Hepatocyte (in vitro differentiated cells): ENCODE data around the gene F12. TPM values are rescaled to one million over a fixed set of nuclear protein-coding genes. Genes with fewer than 3 reads are reported as not detected.

Source experiments
- DNase-seq: peaks from one replicate; pipeline ENCODE4 v3.0.0-alpha.2; 2016; ENCODE audit warnings: low spot score
- H2AFZ ChIP-seq: fragments of 200-600 bp; sonication (generic); 2 replicates; pipeline ENCODE4 v1.6.0; 2016; ENCODE audit warnings: antibody characterized with exemption, mild to moderate bottlenecking
- H3K27ac ChIP-seq: fragments of 200-600 bp; sonication (generic); 2 replicates; pipeline ENCODE4 v1.5.1; 2016; ENCODE audit warnings: mild to moderate bottlenecking
- H3K27me3 ChIP-seq: fragments of 200-600 bp; sonication (generic); 2 replicates; pipeline ENCODE4 v1.6.1; 2016
- H3K36me3 ChIP-seq: fragments of 200-600 bp; sonication (generic); replicated peaks from 2 replicates; pipeline ENCODE4 v1.5.1; 2016; ENCODE audit warnings: low read depth; ENCODE audit not compliant: insufficient read depth
- H3K4me1 ChIP-seq: fragments of 200-600 bp; sonication (generic); 2 replicates; pipeline ENCODE4 v1.5.1; 2016; ENCODE audit warnings: mild to moderate bottlenecking, moderate library complexity; ENCODE audit not compliant: insufficient read depth
- H3K4me2 ChIP-seq: fragments of 200-600 bp; sonication (generic); 2 replicates; pipeline ENCODE4 v1.6.0; 2016
- H3K4me3 ChIP-seq: fragments of 200-600 bp; sonication (generic); 2 replicates; pipeline ENCODE4 v1.5.1; 2016; ENCODE audit warnings: mild to moderate bottlenecking
- H3K79me2 ChIP-seq: fragments of 200-600 bp; sonication (generic); 2 replicates; pipeline ENCODE4 v1.6.0; 2017; ENCODE audit warnings: mild to moderate bottlenecking
- H3K9me2 ChIP-seq: fragments of 200-600 bp; sonication (generic); replicated peaks from 2 replicates; pipeline ENCODE4 v1.6.0; 2017; ENCODE audit warnings: mild to moderate bottlenecking; ENCODE audit not compliant: insufficient read depth
- H3K9me3 ChIP-seq: fragments of 200-600 bp; sonication (generic); 2 replicates; pipeline ENCODE4 v1.5.1; 2016; ENCODE audit warnings: low read depth, mild to moderate bottlenecking
- H4K20me1 ChIP-seq: fragments of 200-600 bp; sonication (generic); 2 replicates; pipeline ENCODE4 v1.6.0; 2016; ENCODE audit warnings: mild to moderate bottlenecking; ENCODE audit not compliant: insufficient read depth, poor library complexity, severe bottlenecking
- CTCF ChIP-seq: fragments of 200-600 bp; sonication (generic); IDR thresholded peaks from 2 replicates; pipeline ENCODE4 v1.5.1; 2016; ENCODE audit warnings: antibody characterized with exemption, mild to moderate bottlenecking; ENCODE audit not compliant: poor library complexity
- EZH2 ChIP-seq: fragments of 200-600 bp; sonication (generic); IDR thresholded peaks from 2 replicates; pipeline ENCODE4 v1.6.1; 2016; ENCODE audit warnings: antibody characterized with exemption, mild to moderate bottlenecking, borderline replicate concordance
- EZH2phosphoT487 ChIP-seq: fragments of 200-600 bp; sonication (generic); IDR thresholded peaks from one replicate; pipeline ENCODE4 v1.6.1; 2018; ENCODE audit warnings: antibody characterized with exemption, mild to moderate bottlenecking, low read depth, moderate library complexity; ENCODE audit not compliant: unreplicated experiment, severe bottlenecking
- WGBS: methylation state at CpG from one replicate; pipeline ENCODE4 v1.1.6; 2016; ENCODE audit warnings: low lambda C conversion rate; ENCODE audit errors: missing lambda C conversion rate; 5-methylcytosine and 5-hydroxymethylcytosine counted together
- polyA plus RNA-seq: library from polyadenylated mRNA; unstranded; fragments of >200 nt; fragmentation: Nextera tagmentation; extraction: Ambion mirVana; gene quantifications from 2 replicates; pipeline ENCODE4 v1.2.1, GENCODE V29; 2016
- total RNA-seq: library from RNA; depleted of rRNA; stranded (reverse); fragments of >200 nt; gene quantifications from 2 replicates; pipeline ENCODE4 v1.2.3, GENCODE V29; 2014

The F12 gene
- total and polyA plus RNA-seq, 2 experiments from 2014 or later: 18.2 to 46.6 TPM

- H3K27me3 ChIP-seq: no peaks in the 10 kb centered on the region
- TF ChIP-seq EZH2: no peak
- no peak for TF ChIP-seq EZH2phosphoT487
- no peak for TF ChIP-seq CTCF
- no peaks in the 10 kb centered on the region for H3K9me3 ChIP-seq
- WGBS: 96% methylated on average over 20 of the region's 20 CpGs
- H3K4me2 ChIP-seq: no peak overlapping the region
- no peaks in the 10 kb centered on the region for H3K36me3 ChIP-seq
- no peaks in the 10 kb centered on the region for H4K20me1 ChIP-seq
- no peak overlapping the region for H2AFZ ChIP-seq
- H3K27ac ChIP-seq: no peak overlapping the region
- DNase-seq: no peak
- no peak overlapping the region for H3K4me3 ChIP-seq
- no peaks in the 10 kb centered on the region for H3K9me2 ChIP-seq
- H3K79me2 ChIP-seq: no peaks in the 10 kb centered on the region
- H3K4me1 ChIP-seq: no peaks in the 10 kb centered on the region
Observed at GRCh38 chr5:177434942-177435738, 25.8 kb upstream of the F12 start.

- Histone ChIP-seq H4K20me1 (no peaks in the 10 kb centered on the region), H3K36me3 (no peaks in the 10 kb centered on the region), H3K4me1 (no peaks in the 10 kb centered on the region), H2AFZ (no peak overlapping the region), H3K4me3 (no peak overlapping the region), H3K4me2 (no peak overlapping the region), H3K79me2 (peaks cover 4% of the 10 kb centered on the region), H3K27me3 (no peaks in the 10 kb centered on the region), H3K9me3 (no peaks in the 10 kb centered on the region), H3K9me2 (no peaks in the 10 kb centered on the region), H3K27ac (no peak overlapping the region)
- WGBS: 95% methylated on average over 8 of the region's 8 CpGs
- TF ChIP-seq EZH2: no peak
- no peak for TF ChIP-seq CTCF
- TF ChIP-seq EZH2phosphoT487: no peak
- DNase-seq: no peak
Observed at GRCh38 chr5:177434437-177434836, 25.1 kb upstream of the F12 start.

- no peaks in the 10 kb centered on the region for H3K9me3 ChIP-seq
- H3K36me3 ChIP-seq: no peaks in the 10 kb centered on the region
- no peak for DNase-seq
- H2AFZ ChIP-seq: no peak overlapping the region
- WGBS: 96% methylated on average over 26 of the region's 29 CpGs
- no peak overlapping the region for H3K4me2 ChIP-seq
- no peak overlapping the region for H3K27ac ChIP-seq
- H3K4me1 ChIP-seq: no peaks in the 10 kb centered on the region
- H4K20me1 ChIP-seq: no peaks in the 10 kb centered on the region
- H3K79me2 ChIP-seq: peaks cover 10% of the 10 kb centered on the region
- H3K4me3 ChIP-seq: no peak overlapping the region
- no peak for TF ChIP-seq EZH2phosphoT487
- TF ChIP-seq EZH2: no peak
- TF ChIP-seq CTCF: no peak
- H3K27me3 ChIP-seq: no peaks in the 10 kb centered on the region
- H3K9me2 ChIP-seq: no peaks in the 10 kb centered on the region
Observed at GRCh38 chr5:177433658-177434217, 24.4 kb upstream of the F12 start.
